Measurements from ENCODE around the gene RNF130. TPM values are rescaled to one million over a fixed set of nuclear protein-coding genes. Genes with fewer than 3 reads are reported as not detected.
A peak's percentile ranks its signal among the peaks of the same experiment; 100 is the strongest.

The RNF130 gene
- total and polyA plus RNA-seq, 2 of the 13 experiments (the other 11 are each of a cell fraction or from before 2014, with no cell fraction given): 28.2 to 28.3 TPM

DNA sequence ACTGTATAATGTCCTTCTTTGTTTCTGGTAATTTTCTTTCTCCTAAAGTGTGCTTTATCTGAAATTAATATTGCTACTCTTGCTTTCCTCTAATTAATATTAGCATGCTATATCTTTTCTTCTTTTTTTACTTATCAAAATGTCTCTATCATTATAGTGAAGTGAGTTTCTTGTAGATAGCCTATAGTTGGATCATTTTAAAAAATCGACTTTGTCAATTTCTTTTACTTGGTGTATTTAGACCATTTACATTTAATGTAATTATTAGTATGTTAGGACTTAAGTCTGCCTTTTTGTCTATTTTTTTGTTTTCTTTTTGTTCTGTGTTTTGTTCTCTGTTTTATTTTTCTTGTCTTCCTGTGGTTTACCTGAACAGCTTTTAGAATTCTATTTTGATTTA lies 35.4 kb upstream of the RNF130 start (continued):
- no peak for TF ChIP-seq ZFP41 (CRISPR knock-in tag; IDR thresholded peaks at IDR 0.05; ENCODE audit: borderline replicate concordance)
- TF ChIP-seq, protein P1, sequence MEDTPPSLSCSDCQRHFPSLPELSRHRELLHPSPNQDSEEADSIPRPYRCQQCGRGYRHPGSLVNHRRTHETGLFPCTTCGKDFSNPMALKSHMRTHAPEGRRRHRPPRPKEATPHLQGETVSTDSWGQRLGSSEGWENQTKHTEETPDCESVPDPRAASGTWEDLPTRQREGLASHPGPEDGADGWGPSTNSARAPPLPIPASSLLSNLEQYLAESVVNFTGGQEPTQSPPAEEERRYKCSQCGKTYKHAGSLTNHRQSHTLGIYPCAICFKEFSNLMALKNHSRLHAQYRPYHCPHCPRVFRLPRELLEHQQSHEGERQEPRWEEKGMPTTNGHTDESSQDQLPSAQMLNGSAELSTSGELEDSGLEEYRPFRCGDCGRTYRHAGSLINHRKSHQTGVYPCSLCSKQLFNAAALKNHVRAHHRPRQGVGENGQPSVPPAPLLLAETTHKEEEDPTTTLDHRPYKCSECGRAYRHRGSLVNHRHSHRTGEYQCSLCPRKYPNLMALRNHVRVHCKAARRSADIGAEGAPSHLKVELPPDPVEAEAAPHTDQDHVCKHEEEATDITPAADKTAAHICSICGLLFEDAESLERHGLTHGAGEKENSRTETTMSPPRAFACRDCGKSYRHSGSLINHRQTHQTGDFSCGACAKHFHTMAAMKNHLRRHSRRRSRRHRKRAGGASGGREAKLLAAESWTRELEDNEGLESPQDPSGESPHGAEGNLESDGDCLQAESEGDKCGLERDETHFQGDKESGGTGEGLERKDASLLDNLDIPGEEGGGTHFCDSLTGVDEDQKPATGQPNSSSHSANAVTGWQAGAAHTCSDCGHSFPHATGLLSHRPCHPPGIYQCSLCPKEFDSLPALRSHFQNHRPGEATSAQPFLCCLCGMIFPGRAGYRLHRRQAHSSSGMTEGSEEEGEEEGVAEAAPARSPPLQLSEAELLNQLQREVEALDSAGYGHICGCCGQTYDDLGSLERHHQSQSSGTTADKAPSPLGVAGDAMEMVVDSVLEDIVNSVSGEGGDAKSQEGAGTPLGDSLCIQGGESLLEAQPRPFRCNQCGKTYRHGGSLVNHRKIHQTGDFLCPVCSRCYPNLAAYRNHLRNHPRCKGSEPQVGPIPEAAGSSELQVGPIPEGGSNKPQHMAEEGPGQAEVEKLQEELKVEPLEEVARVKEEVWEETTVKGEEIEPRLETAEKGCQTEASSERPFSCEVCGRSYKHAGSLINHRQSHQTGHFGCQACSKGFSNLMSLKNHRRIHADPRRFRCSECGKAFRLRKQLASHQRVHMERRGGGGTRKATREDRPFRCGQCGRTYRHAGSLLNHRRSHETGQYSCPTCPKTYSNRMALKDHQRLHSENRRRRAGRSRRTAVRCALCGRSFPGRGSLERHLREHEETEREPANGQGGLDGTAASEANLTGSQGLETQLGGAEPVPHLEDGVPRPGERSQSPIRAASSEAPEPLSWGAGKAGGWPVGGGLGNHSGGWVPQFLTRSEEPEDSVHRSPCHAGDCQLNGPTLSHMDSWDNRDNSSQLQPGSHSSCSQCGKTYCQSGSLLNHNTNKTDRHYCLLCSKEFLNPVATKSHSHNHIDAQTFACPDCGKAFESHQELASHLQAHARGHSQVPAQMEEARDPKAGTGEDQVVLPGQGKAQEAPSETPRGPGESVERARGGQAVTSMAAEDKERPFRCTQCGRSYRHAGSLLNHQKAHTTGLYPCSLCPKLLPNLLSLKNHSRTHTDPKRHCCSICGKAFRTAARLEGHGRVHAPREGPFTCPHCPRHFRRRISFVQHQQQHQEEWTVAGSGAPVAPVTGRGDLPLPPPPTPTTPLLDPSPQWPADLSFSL (CRISPR knock-in tag; IDR thresholded peaks at IDR 0.05): no peak

DNA sequence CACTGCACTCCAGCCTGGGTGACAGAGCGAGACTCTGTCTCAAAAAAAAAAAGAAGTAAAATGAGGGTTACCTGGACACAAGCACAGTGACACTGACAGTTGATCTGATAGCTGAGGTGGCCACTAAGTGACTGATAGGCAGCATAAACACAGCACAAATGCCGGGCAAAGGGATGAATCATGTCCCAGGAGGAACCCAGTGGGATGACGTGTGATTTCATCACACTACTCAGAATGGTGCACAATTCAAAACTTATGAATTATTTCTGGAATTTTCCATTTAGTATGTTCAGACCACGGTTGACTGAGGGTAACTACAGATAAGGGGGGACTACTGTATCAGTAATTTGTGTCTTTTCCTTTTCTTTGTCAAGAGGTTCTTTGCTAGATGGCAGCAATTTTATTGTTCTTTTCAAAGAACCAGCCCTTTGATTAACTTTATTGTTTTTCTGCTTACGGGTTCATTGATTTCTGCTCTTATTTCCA lies 34.3 kb upstream of the RNF130 start:
- ChIA-PET POLR2A (no interaction called here), CTCF (ENCODE audit: low intra/inter-chr PET ratio, low total read pairs) (no interaction called here)
- intact Hi-C loops (cut with micrococcal nuclease; ENCODE audit: unreplicated experiment): no loop called here
- ATAC-seq (no peak), FAIRE-seq (no peak), DNase-seq (ENCODE audit: low spot score) (no peak)
- BruUV-seq (replicated peaks): no TSS peak
- H4K20me1 ChIP-seq (ENCODE audit: insufficient read depth, low read length): no peaks in the 10 kb centered on the region
- H2AFZ ChIP-seq (ENCODE audit: low read length): no peak overlapping the region
- H3K27me3 ChIP-seq (ENCODE audit: control insufficient read depth in 1 of 2, insufficient read depth in 2 of 2, low read length in 2 of 2): peaks cover 2 to 35% of the 10 kb centered on the region in 2 experiments; a peak in 3 of 5 replicates
- H3K4me2 ChIP-seq (ENCODE audit: low read depth, low read length): no peak overlapping the region
- H3K9ac ChIP-seq (ENCODE audit: insufficient read depth, low read depth, low read length): no peak overlapping the region
- H3K27ac ChIP-seq (ENCODE audit: extremely low read length, insufficient read depth, low read length): no peak overlapping the region
- H3K36me3 ChIP-seq (replicated peaks in 1 of 2; ENCODE audit: control insufficient read depth in 1 of 2, insufficient read depth in 2 of 2, low read length in 2 of 2): no peaks in the 10 kb centered on the region
- H3K79me2 ChIP-seq (ENCODE audit: insufficient read depth, low read length): no peaks in the 10 kb centered on the region
- WGBS (ENCODE audit: low lambda C conversion rate): 5% methylated on average over 5 of the region's 5 CpGs
- H3K4me3 ChIP-seq (replicated peaks in 1 of 3; ENCODE audit: insufficient read depth in 1 of 3, low read depth in 2 of 3, low read length in 3 of 3): no peak overlapping the region
- no peaks in the 10 kb centered on the region for H3K4me1 ChIP-seq (ENCODE audit: insufficient read depth, low read length)
- peaks cover 8% of the 10 kb centered on the region for H3K9me3 ChIP-seq (ENCODE audit: low read length)
- TF ChIP-seq FOSL1 (CRISPR knock-in tag; IDR thresholded peaks at IDR 0.05; ENCODE audit: borderline replicate concordance) (no peak), ZBTB21 (CRISPR knock-in tag; IDR thresholded peaks at IDR 0.05) (0 out of 2 replicates have a peak, but pooled peaks have one; percentile 14), FOSL2 (CRISPR knock-in tag; IDR thresholded peaks at IDR 0.05) (peak; percentile 60), CEBPB (IDR thresholded peaks at IDR 0.05; ENCODE audit: borderline replicate concordance, low read depth, low read length) (peak; percentile 11; the same call in 1 of the 2 replicates), CREB1 (IDR thresholded peaks at IDR 0.05) (peak; percentile 39), CREB1 (CRISPR knock-in tag; IDR thresholded peaks at IDR 0.05) (no peak)
- TF ChIP-seq, protein P2, sequence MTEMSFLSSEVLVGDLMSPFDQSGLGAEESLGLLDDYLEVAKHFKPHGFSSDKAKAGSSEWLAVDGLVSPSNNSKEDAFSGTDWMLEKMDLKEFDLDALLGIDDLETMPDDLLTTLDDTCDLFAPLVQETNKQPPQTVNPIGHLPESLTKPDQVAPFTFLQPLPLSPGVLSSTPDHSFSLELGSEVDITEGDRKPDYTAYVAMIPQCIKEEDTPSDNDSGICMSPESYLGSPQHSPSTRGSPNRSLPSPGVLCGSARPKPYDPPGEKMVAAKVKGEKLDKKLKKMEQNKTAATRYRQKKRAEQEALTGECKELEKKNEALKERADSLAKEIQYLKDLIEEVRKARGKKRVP (CRISPR knock-in tag; IDR thresholded peaks at IDR 0.05): 0 out of 4 replicates have a peak, but pooled peaks of 1 of the 2 experiments have one; percentile 28
- in situ Hi-C loops (cut with HindIII; ENCODE audit: extremely low pct_ligation_motif_present, low pct_unique_long_range_greater_than_20kb): no loop called here
